Progenitor cell of endocrine pancreas (in vitro differentiated cells): ENCODE results near the gene HOXD11. TPM values are rescaled to one million over a fixed set of nuclear protein-coding genes. Genes with fewer than 3 reads are reported as not detected.
A peak's percentile ranks its signal among the peaks of the same experiment; 100 is the strongest.

ENCODE experiments used
- DNase-seq: peaks from one replicate; pipeline ENCODE4 v3.0.0; 2021; ENCODE audit warnings: low spot score; ENCODE audit not compliant: unreplicated experiment
- H3K27ac Mint-ChIP-seq: 2 replicates; pipeline ENCODE4 v1.8.0; 2021; ENCODE audit warnings: mild to moderate bottlenecking, moderate library complexity, mixed read lengths
- H3K27me3 Mint-ChIP-seq: 2 replicates; pipeline ENCODE4 v1.8.0; 2021; ENCODE audit warnings: mixed read lengths
- H3K36me3 Mint-ChIP-seq: 2 replicates; pipeline ENCODE4 v1.8.0; 2022; ENCODE audit warnings: mixed read lengths; ENCODE audit not compliant: insufficient read depth
- H3K4me1 Mint-ChIP-seq: 2 replicates; pipeline ENCODE4 v1.8.0; 2021; ENCODE audit warnings: low read depth, mixed read lengths
- H3K4me3 Mint-ChIP-seq: 2 replicates; pipeline ENCODE4 v1.8.0; 2021; ENCODE audit warnings: low read depth, mild to moderate bottlenecking, moderate library complexity, mixed read lengths
- H3K9me3 Mint-ChIP-seq: 2 replicates; pipeline ENCODE4 v1.8.0; 2021; ENCODE audit warnings: low read depth, mixed read lengths
- total RNA-seq: library from RNA; stranded (reverse); gene quantifications from 2 replicates; pipeline ENCODE4 v1.2.1, GENCODE V29; 2021
- TF ChIP-seq, protein P1 (sequence below): fragments of 200-600 bp; sonication (generic); IDR thresholded peaks from one replicate; pipeline ENCODE4 v1.5.0; 2021; ENCODE audit warnings: antibody characterized with exemption, mild to moderate bottlenecking; ENCODE audit not compliant: unreplicated experiment

Gene HOXD11
- total RNA-seq, 1 donor from 2014 or later = not detected

DNA sequence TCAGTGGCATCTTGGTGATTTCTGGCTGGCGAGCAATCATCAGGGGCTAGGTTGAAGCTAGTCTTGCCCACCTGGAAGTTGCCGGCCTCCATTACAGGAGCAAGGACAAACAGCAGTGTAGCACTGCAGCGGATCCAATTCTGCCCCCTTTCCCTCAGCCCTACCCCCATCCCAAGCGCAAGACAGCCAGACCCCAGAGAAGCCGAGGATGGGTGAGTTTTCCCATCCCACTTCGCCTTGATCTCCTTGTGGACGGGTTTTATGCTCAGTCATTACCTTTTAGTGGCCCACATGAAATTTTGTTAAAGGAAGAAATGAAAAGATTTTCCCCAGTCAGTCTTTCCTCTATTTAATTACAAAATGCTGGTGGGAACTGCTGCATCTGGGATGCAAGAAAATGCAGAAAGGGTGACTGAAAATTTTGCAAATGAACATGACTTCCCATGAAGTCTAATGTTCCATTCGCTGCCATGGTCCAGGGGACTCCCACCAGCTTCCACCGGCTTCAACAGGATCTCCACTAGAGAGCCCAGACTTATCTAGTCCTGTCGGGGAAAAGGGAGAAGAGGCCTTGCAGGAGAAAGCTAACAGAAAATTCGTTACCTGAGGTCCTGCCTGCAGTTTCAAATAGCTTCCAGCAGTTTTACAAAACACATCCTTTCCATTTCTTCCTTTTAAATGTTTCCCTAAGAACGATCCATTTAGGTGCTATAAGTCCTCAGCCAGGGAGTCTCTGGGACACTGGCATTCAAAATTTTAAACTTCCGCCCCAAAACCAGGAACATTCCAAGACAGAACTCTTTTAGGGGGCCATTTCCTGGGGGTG, 13.5 kb downstream of the HOXD11 start:
- no peaks in the 10 kb centered on the region for H3K4me1 Mint-ChIP-seq
- H3K4me3 Mint-ChIP-seq = no peak overlapping the region
- H3K9me3 Mint-ChIP-seq = no peaks in the 10 kb centered on the region
- DNase-seq = no peak
- no peak overlapping the region for H3K27ac Mint-ChIP-seq
- H3K36me3 Mint-ChIP-seq = no peaks in the 10 kb centered on the region
- TF ChIP-seq, protein P1, sequence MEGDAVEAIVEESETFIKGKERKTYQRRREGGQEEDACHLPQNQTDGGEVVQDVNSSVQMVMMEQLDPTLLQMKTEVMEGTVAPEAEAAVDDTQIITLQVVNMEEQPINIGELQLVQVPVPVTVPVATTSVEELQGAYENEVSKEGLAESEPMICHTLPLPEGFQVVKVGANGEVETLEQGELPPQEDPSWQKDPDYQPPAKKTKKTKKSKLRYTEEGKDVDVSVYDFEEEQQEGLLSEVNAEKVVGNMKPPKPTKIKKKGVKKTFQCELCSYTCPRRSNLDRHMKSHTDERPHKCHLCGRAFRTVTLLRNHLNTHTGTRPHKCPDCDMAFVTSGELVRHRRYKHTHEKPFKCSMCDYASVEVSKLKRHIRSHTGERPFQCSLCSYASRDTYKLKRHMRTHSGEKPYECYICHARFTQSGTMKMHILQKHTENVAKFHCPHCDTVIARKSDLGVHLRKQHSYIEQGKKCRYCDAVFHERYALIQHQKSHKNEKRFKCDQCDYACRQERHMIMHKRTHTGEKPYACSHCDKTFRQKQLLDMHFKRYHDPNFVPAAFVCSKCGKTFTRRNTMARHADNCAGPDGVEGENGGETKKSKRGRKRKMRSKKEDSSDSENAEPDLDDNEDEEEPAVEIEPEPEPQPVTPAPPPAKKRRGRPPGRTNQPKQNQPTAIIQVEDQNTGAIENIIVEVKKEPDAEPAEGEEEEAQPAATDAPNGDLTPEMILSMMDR = peak; percentile 7
- peaks cover 92% of the 10 kb centered on the region for H3K27me3 Mint-ChIP-seq

DNA sequence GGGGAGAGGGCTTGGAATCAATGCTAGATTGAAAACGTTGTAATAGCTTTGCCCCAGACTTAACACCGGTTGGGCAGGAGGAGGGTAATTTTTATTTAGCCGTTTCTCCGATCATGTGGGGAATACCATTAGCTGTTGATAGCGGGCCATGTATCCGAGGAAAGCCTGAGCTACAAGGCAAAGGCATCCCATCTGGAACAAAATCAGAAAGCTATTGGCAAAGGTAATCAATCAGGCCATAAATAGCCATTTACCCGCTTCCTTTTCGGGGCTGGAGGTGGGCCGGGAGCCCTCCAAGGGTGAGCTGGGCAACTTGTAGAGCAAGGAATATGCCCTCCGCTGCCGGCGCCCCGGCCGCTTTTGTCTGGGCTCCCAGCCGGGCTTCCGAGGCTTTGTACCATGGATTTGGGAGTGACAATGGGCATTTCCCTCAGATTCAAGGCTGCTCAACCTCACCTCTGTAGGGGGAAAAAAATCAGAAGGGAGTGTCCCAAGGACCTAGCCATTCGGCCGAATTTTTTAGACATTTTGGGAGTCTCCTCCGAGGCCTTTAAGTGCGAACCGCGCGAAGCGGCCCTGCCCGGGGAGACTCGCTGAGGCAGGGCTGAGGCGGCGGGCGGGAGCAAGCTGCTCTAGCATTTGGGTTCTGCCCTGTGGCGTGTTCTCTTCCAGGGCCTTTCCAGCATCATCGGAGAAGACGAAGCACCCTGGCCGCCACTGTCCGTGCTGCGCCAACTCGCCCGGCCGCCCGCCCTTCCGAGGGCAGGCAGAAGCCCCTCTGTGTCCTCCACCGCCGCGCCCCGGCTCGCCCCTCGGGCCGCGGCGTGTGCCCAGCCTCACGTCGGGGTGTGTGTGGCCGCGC, 14.3 kb downstream of the HOXD11 start:
- Mint-ChIP-seq H3K36me3 (no peaks in the 10 kb centered on the region), H3K9me3 (no peaks in the 10 kb centered on the region), H3K4me3 (no peak overlapping the region), H3K27ac (no peak overlapping the region), H3K4me1 (no peaks in the 10 kb centered on the region), H3K27me3 (peaks cover 92% of the 10 kb centered on the region)
- TF ChIP-seq, protein P1 = no peak
- no peak for DNase-seq

DNA sequence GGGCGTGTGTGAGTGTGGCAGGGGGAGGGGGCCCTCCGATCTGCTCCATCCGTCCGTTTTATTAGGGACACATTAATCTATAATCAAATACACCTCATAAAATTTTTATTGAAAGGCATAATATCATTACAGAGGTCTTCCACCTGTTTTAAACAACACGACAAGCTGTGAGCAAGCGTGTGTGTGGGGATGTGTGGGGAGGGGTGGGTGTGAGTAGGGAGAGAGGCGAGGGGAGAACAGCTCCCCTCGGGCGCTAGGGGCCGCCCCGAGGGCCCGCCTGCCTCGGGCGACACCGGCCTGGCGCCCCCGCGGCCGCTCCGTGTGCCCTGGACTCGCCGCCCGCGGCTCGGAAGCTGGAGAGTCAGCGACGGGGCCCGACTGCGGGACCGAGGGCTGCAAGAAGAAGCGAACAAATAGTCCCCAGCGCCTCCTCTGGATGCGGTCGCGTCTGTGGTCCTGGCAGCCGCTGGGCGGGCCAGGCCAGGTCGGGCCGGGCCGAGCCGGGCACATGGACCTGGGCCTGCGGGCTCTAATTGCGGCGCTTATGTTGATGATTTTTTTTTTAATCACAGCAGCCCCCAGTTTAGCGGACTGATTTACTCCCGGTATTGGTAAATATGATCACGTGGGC, 15.1 kb downstream of the HOXD11 start:
- no peaks in the 10 kb centered on the region for H3K4me1 Mint-ChIP-seq
- TF ChIP-seq, protein P1 = no peak
- H3K9me3 Mint-ChIP-seq = no peaks in the 10 kb centered on the region
- DNase-seq = no peak
- peak overlapping the region; percentile 61 for H3K4me3 Mint-ChIP-seq
- no peak overlapping the region for H3K27ac Mint-ChIP-seq
- H3K36me3 Mint-ChIP-seq = no peaks in the 10 kb centered on the region
- H3K27me3 Mint-ChIP-seq = peaks cover 92% of the 10 kb centered on the region

DNA sequence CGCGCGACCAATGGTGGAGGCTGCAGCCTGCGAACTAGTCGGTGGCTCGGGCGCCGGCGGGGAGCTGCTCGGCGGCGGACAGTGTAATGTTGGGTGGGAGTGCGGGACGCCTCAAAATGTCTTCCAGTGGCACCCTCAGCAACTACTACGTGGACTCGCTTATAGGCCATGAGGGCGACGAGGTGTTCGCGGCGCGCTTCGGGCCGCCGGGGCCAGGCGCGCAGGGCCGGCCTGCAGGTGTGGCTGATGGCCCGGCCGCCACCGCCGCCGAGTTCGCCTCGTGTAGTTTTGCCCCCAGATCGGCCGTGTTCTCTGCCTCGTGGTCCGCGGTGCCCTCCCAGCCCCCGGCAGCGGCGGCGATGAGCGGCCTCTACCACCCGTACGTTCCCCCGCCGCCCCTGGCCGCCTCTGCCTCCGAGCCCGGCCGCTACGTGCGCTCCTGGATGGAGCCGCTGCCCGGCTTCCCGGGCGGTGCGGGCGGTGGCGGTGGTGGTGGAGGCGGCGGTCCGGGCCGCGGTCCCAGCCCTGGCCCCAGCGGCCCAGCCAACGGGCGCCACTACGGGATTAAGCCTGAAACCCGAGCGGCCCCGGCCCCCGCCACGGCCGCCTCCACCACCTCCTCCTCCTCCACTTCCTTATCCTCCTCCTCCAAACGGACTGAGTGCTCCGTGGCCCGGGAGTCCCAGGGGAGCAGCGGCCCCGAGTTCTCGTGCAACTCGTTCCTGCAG, 15.8 kb downstream of the HOXD11 start, which contains the start of gene HOXD9:
TSS of gene HOXD9 (plus strand) at position 37 of the 728 bp plus-strand sequence. CDS start at position 87, 50 bp downstream.
- no peaks in the 10 kb centered on the region for H3K4me1 Mint-ChIP-seq
- TF ChIP-seq, protein P1 = no peak
- no peak within 1 kb of the TSS for H3K27ac Mint-ChIP-seq
- DNase-seq = no peak
- H3K9me3 Mint-ChIP-seq = no peaks in the 10 kb centered on the region
- H3K36me3 Mint-ChIP-seq = no peaks in the 10 kb centered on the region
- peak within 1 kb of the TSS; percentile 61 for H3K4me3 Mint-ChIP-seq
- peaks cover 92% of the 10 kb centered on the region for H3K27me3 Mint-ChIP-seq
